GM12872 (cell line): ENCODE data around the gene CDC7.

Experiments
- CTCF ChIP-seq: IDR thresholded peaks from 3 replicates; pipeline ENCODE4 v1.5.1; 2011; ENCODE audit warnings: low read depth, mild to moderate bottlenecking, low read length, moderate library complexity; ENCODE audit not compliant: insufficient read depth

Gene CDC7

GRCh38 chr1:91541918-91542533 lies 41.4 kb downstream of the CDC7 start:
- no peak for TF ChIP-seq CTCF

- no peak for TF ChIP-seq CTCF
Measured at GRCh38 chr1:91545506-91546300, 45.1 kb downstream of the CDC7 start.

- TF ChIP-seq CTCF, result no peak
Measured at GRCh38 chr1:91546301-91546581, 45.6 kb downstream of the CDC7 start.

- no peak for TF ChIP-seq CTCF
Measured at GRCh38 chr1:91546876-91547275, 46.2 kb downstream of the CDC7 start.

GRCh38 chr1:91548376-91549040 lies 47.9 kb downstream of the CDC7 start:
- TF ChIP-seq CTCF, result no peak

GRCh38 chr1:91549041-91549735 lies 48.5 kb downstream of the CDC7 start:
- no peak for TF ChIP-seq CTCF

GRCh38 chr1:91550961-91551360 lies 50.3 kb downstream of the CDC7 start:
- no peak for TF ChIP-seq CTCF
